Testis (tissue), 3 donors: ENCODE measurements around the gene P2RY14. TPM values are rescaled to one million over a fixed set of nuclear protein-coding genes. Genes with fewer than 3 reads are reported as not detected.

Experiments used
- DNase-seq: peaks from one replicate; pipeline ENCODE4 v3.0.0-alpha.2; 2019
- H3K27ac ChIP-seq, 2 donors: fragments of 200-600 bp; sonication (generic); one replicate each; pipeline ENCODE4 v1.5.1; 2019
- H3K27me3 ChIP-seq: fragments of 200-600 bp; sonication (generic); one replicate; pipeline ENCODE4 v1.5.1; 2019
- H3K36me3 ChIP-seq: fragments of 200-600 bp; sonication (generic); one replicate; pipeline ENCODE4 v1.5.1; 2017; ENCODE audit warnings: low read depth; ENCODE audit errors: missing control alignments
- H3K4me1 ChIP-seq: fragments of 200-600 bp; sonication (generic); one replicate; pipeline ENCODE4 v1.5.1; 2019
- H3K4me3 ChIP-seq, 2 donors: fragments of 200-600 bp; sonication (generic); one replicate each; pipeline ENCODE4 v1.5.1; 2017 to 2019
- H3K9me3 ChIP-seq: fragments of 200-600 bp; sonication (generic); one replicate; pipeline ENCODE4 v1.5.1; 2017
- CTCF ChIP-seq, 3 experiments: fragments of 450-650 bp in 2 of 3; fragments of 200-600 bp in 1 of 3; sonication (generic) in 1 of 3; IDR thresholded peaks; one replicate each; pipeline ENCODE4 v1.5.1; 2016 to 2019; ENCODE audit warnings: antibody characterized with exemption in 3 of 3, mild to moderate bottlenecking in 2 of 3, moderate library complexity in 1 of 3
- POLR2A ChIP-seq: fragments of 450-650 bp; IDR thresholded peaks from one replicate; pipeline ENCODE4 v1.6.1; 2017; ENCODE audit warnings: antibody characterized with exemption, mild to moderate bottlenecking, moderate library complexity
- WGBS, 2 donors: methylation state at CpG; one replicate each; pipeline ENCODE4 v1.1.5; 2018; 5-methylcytosine and 5-hydroxymethylcytosine counted together
- intact Hi-C: fragments of 100-400 bp; cut with DNase I; formaldehyde crosslinking; loops from one replicate; pipeline ENCODE4 v1.15.1; 2023; ENCODE audit warnings: low total_unique reads
- polyA plus RNA-seq: library from polyadenylated mRNA; stranded (reverse); fragments of 350-450 nt; fragmentation: Illumina TruSeq; extraction: RNeasy Lipid Tissue Mini Kit (QIAGEN cat#74804); gene quantifications from one replicate; pipeline ENCODE4 v1.2.3, GENCODE V29; 2014; ENCODE audit warnings: low read depth, low replicate concordance; ENCODE audit not compliant: insufficient read depth
- total RNA-seq, 2 donors: library from RNA; depleted of rRNA; stranded (reverse); fragments of >200 nt; gene quantifications; one replicate each; pipeline ENCODE4 v1.2.3, GENCODE V29; 2016

The P2RY14 gene
- total and polyA plus RNA-seq, 3 donors from 2014 or later: 0.47 to 0.79 (median 0.50) TPM

DNA sequence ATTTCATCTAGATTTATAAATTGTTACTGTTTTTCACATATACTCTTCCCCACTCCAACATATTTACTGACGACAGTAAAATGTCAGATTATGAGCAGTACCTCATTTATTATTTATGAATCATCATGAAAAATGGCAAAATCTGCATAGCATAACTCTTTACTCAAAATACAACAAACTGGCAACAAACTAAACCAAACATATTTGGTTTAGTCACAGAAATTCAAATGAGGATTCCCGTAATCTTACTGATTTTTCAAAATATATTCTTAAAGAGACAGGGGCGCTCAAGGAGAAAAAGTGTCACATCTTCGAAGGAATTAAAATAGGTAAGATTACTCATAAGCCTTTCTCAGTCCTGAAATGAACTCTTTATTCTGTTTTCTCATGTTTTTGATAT lies 41.3 kb upstream of the P2RY14 start:
- intact Hi-C loops: no loop called here
- H3K9me3 ChIP-seq: no peaks in the 10 kb centered on the region
- H3K36me3 ChIP-seq: no peaks in the 10 kb centered on the region
- no peak for DNase-seq
- H3K27me3 ChIP-seq: no peaks in the 10 kb centered on the region
- TF ChIP-seq CTCF (IDR thresholded peaks at IDR 0.05) (no peak), POLR2A (no peak)
- WGBS, 2 donors: 88 to 95% methylated on average over 4 of the region's 4 CpGs
- no peak overlapping the region for H3K27ac ChIP-seq
- H3K4me1 ChIP-seq: no peaks in the 10 kb centered on the region
- H3K4me3 ChIP-seq: no peak overlapping the region

GRCh38 chr3:151318991-151319390 lies 40.6 kb upstream of the P2RY14 start:
- no peak for DNase-seq
- Histone ChIP-seq H3K4me3 (no peak overlapping the region), H3K27ac (no peak overlapping the region), H3K27me3 (no peaks in the 10 kb centered on the region), H3K36me3 (no peaks in the 10 kb centered on the region), H3K9me3 (no peaks in the 10 kb centered on the region), H3K4me1 (no peaks in the 10 kb centered on the region)
- 89 to 94% methylated on average over 7 of the region's 7 CpGs for WGBS, 2 donors
- TF ChIP-seq POLR2A: no peak
- intact Hi-C loops: no loop called here

DNA sequence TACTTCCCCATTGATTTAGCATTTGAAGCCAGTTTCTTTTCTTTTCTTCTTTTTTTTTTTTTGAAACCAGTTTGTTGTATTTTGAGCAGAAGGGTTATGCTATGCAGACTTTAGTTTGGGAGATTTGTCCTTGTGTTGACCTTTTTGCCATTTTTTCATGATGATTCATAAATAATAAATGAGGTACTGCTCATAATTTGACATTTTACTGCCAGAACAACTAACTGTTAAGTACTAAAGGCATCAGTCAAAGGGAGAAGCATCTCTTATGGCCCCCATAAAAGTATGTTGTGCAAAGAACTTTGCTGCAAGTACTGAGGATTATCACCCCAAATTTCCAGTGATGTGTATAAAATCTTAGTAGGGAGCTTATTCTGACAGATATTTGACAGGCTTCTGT lies 40.0 kb upstream of the P2RY14 start:
- no peak for DNase-seq
- Histone ChIP-seq H3K27ac (no peak overlapping the region), H3K4me3 (no peak overlapping the region), H3K36me3 (no peaks in the 10 kb centered on the region), H3K4me1 (no peaks in the 10 kb centered on the region), H3K27me3 (no peaks in the 10 kb centered on the region), H3K9me3 (no peaks in the 10 kb centered on the region)
- no peak for TF ChIP-seq CTCF (IDR thresholded peaks at IDR 0.05)
- TF ChIP-seq POLR2A: no peak
- intact Hi-C loops: no loop called here

- Histone ChIP-seq H3K27ac (no peak within 1 kb of the TSS), H3K4me3 (no peak within 1 kb of the TSS), H3K27me3 (no peaks in the 10 kb centered on the region), H3K9me3 (no peaks in the 10 kb centered on the region), H3K4me1 (no peaks in the 10 kb centered on the region), H3K36me3 (no peaks in the 10 kb centered on the region)
- DNase-seq: no peak
- WGBS, 2 donors: 82 to 90% methylated on average over 7 of the region's 7 CpGs
- no peak for TF ChIP-seq CTCF (IDR thresholded peaks at IDR 0.05)
- TF ChIP-seq POLR2A: no peak
- intact Hi-C loops: no loop called here
Measured at GRCh38 chr3:151316267-151316991, 38.1 kb upstream of the P2RY14 start, which contains the start of gene GPR87. Gene GPR87, minus strand, starts transcription at chr3:151316820. Its CDS starts 16,720 bp downstream, at chr3:151300100.

DNA sequence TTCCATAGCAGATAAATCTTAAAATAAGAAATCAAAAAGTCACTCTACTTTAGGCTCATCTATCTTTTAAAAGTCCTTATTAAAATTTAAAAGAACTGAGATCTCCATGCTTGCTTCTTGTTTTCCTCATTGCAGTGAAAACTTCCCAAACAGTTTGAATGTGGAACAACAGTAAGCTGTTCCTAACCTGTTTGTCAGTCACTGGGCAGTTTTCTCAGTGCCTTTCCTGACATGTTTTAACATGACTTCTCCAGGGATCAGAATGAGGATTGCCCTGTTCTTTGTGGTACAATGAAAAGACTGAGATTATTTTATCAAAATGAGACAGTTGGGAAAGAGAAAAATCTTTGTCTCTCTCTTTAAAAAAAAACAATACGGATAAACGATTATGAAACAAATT lies 37.5 kb upstream of the P2RY14 start:
- intact Hi-C loops: no loop called here
- 84 to 86% methylated on average over 2 of the region's 2 CpGs for whole genome bisulfite sequencing, 2 donors
- H3K4me1 ChIP-seq: no peaks in the 10 kb centered on the region
- H3K27me3 ChIP-seq: no peaks in the 10 kb centered on the region
- TF ChIP-seq CTCF (IDR thresholded peaks at IDR 0.05) (no peak), POLR2A (no peak)
- no peaks in the 10 kb centered on the region for H3K9me3 ChIP-seq
- H3K27ac ChIP-seq: no peak overlapping the region
- no peak for DNase-seq
- H3K36me3 ChIP-seq: no peaks in the 10 kb centered on the region
- H3K4me3 ChIP-seq: no peak overlapping the region
